GM12874 (cell line): Measurements from ENCODE around the gene MDM2.

Source experiments
- CTCF ChIP-seq: IDR thresholded peaks from 2 replicates; pipeline ENCODE4 v1.5.1; 2011; ENCODE audit warnings: low read depth, mild to moderate bottlenecking, control low read depth, low read length, moderate library complexity; ENCODE audit not compliant: insufficient read depth

Gene MDM2

GRCh38 chr12:68766646-68767045, 41.3 kb upstream of the MDM2 start:
- TF ChIP-seq CTCF, result no peak

- TF ChIP-seq CTCF, result no peak
These were observed 40.8 kb upstream of the MDM2 start for GRCh38 chr12:68767191-68767590.

- no peak for TF ChIP-seq CTCF
These were observed 39.5 kb upstream of the MDM2 start for GRCh38 chr12:68768431-68768939.

- no peak for TF ChIP-seq CTCF
These were observed 38.0 kb upstream of the MDM2 start for GRCh38 chr12:68769941-68770340.

- no peak for TF ChIP-seq CTCF
These were observed 36.6 kb upstream of the MDM2 start for GRCh38 chr12:68771223-68771925.

GRCh38 chr12:68772714-68773113, 35.3 kb upstream of the MDM2 start:
- TF ChIP-seq CTCF, result no peak

- no peak for TF ChIP-seq CTCF
These were observed 34.4 kb upstream of the MDM2 start for GRCh38 chr12:68773582-68773981.
